ENCODE data around the gene CES2.
"Not testable (repeated sequence)": the region's sequence is repeated elsewhere in the genome, so short reads cannot be mapped to it uniquely, and the experiment has no call there.

CES2 gene

GRCh38 chr16:66991545-66992077, 56.3 kb downstream of the CES2 start:
- DNase-seq, result no peak

- not testable (repeated sequence) for DNase-seq
These were observed 58.2 kb downstream of the CES2 start for GRCh38 chr16:66993558-66993957.

Data from CD4-positive, alpha-beta T cell treated with Interleukin-15 for 1 hour (primary cell).